HEK293 (cell line): ENCODE data around the gene UNC13A.

ENCODE experiments used
- CTCF ChIA-PET: fragments of 350-600 bp; formaldehyde crosslinking; extraction: SDS; loops from one replicate; lab custom pipeline; 2021; ENCODE audit warnings: antibody characterized with exemption; lab: Yijun Ruan, JAX
- POLR2A ChIA-PET: fragments of 300-600 bp; formaldehyde crosslinking; extraction: SDS; loops from one replicate; lab custom pipeline; 2020; ENCODE audit warnings: antibody characterized with exemption, inconsistent platforms; lab: Yijun Ruan, JAX
- H3K27ac ChIP-seq: fragments of 200-500 bp; sonication (Bioruptor generic); 2 replicates; pipeline ENCODE4 v1.5.1; 2014; ENCODE audit warnings: low read depth, low read length, control low read depth, inconsistent platforms; ENCODE audit errors: extremely low read depth
- H3K36me3 ChIP-seq, 2 experiments: fragments of 200-500 bp in 1 of 2; sonication (Bioruptor generic) in 1 of 2; 1 replicate in 1 of 2; 2 replicates in 1 of 2; pipeline ENCODE4 v1.5.1; 2014 to 2017; ENCODE audit warnings: inconsistent platforms in 2 of 2, low read length in 2 of 2; ENCODE audit not compliant: control insufficient read depth in 2 of 2, insufficient read depth in 1 of 2
- H3K4me1 ChIP-seq: fragments of 200-500 bp; sonication (Bioruptor generic); 2 replicates; pipeline ENCODE4 v1.5.1; 2014; ENCODE audit warnings: mild to moderate bottlenecking, low read length, inconsistent platforms; ENCODE audit not compliant: control insufficient read depth, insufficient read depth
- H3K4me3 ChIP-seq: 2 replicates; pipeline ENCODE4 v1.5.1; 2011; ENCODE audit warnings: low read depth, mild to moderate bottlenecking, control low read depth, low read length, moderate library complexity
- H3K9me3 ChIP-seq: fragments of 200-500 bp; sonication (Bioruptor generic); 2 replicates; pipeline ENCODE4 v1.5.1; 2014; ENCODE audit warnings: low read depth, low read length, inconsistent platforms; ENCODE audit not compliant: control insufficient read depth, insufficient read depth
- BCL11B ChIP-seq: fragments of 450-650 bp; formaldehyde crosslinking; IDR thresholded peaks from 2 replicates; pipeline ENCODE4 v1.5.1; 2016; ENCODE audit warnings: low read depth, missing biosample characterization, missing genetic modification characterization
- GLI2 ChIP-seq: fragments of 450-650 bp; formaldehyde crosslinking; IDR thresholded peaks from 2 replicates; pipeline ENCODE4; 2017; ENCODE audit warnings: missing biosample characterization, missing genetic modification characterization, low read depth, borderline replicate concordance
- HOXC10 ChIP-seq: sonication (generic); formaldehyde crosslinking; IDR thresholded peaks from 2 replicates; pipeline ENCODE4 v1.8.1; 2023; ENCODE audit warnings: mild to moderate bottlenecking, missing genetic modification reagents
- ZBTB10 ChIP-seq: fragments of 450-650 bp; formaldehyde crosslinking; IDR thresholded peaks from 2 replicates; pipeline ENCODE4 v1.5.1; 2016; ENCODE audit warnings: missing biosample characterization, missing genetic modification characterization
- ZBTB21 ChIP-seq: fragments of 450-650 bp; formaldehyde crosslinking; IDR thresholded peaks from 2 replicates; pipeline ENCODE4 v1.5.1; 2017; ENCODE audit warnings: missing biosample characterization, missing genetic modification characterization
- ZNF211 ChIP-seq: fragments of 450-650 bp; formaldehyde crosslinking; IDR thresholded peaks from 2 replicates; pipeline ENCODE4 v1.5.1; 2016; ENCODE audit warnings: low read depth, missing biosample characterization, missing genetic modification characterization
- ZNF335 ChIP-seq: fragments of 450-650 bp; formaldehyde crosslinking; conservative IDR thresholded peaks from 2 replicates; pipeline ENCODE4 v1.5.1; 2016; ENCODE audit warnings: missing biosample characterization, missing genetic modification characterization
- ZNF391 ChIP-seq: fragments of 450-650 bp; formaldehyde crosslinking; IDR thresholded peaks from 2 replicates; pipeline ENCODE4 v1.5.1; 2016; ENCODE audit warnings: low read depth, missing biosample characterization, missing genetic modification characterization, borderline replicate concordance
- ZNF610 ChIP-seq: fragments of 450-650 bp; formaldehyde crosslinking; IDR thresholded peaks from 2 replicates; pipeline ENCODE4 v1.5.1; 2016; ENCODE audit warnings: missing biosample characterization, missing genetic modification characterization, borderline replicate concordance
- ZNF629 ChIP-seq: fragments of 450-650 bp; formaldehyde crosslinking; IDR thresholded peaks from 2 replicates; pipeline ENCODE4 v1.5.1; 2017; ENCODE audit warnings: missing biosample characterization, missing genetic modification characterization
- TF ChIP-seq, protein P1 (sequence below): fragments of 450-650 bp; formaldehyde crosslinking; IDR thresholded peaks from 2 replicates; pipeline ENCODE4 v1.5.1; 2016; ENCODE audit warnings: missing biosample characterization, missing genetic modification characterization, low read depth
- TF ChIP-seq, protein P2 (sequence below): fragments of 450-650 bp; formaldehyde crosslinking; IDR thresholded peaks from 2 replicates; pipeline ENCODE4 v1.5.1; 2016; ENCODE audit warnings: missing biosample characterization, missing genetic modification characterization
- TF ChIP-seq, protein P3 (sequence below): fragments of 450-650 bp; formaldehyde crosslinking; IDR thresholded peaks from 2 replicates; pipeline ENCODE4 v1.5.1; 2016; ENCODE audit warnings: missing biosample characterization, missing genetic modification characterization
- TF ChIP-seq, protein P4 (sequence below): fragments of 450-650 bp; formaldehyde crosslinking; IDR thresholded peaks from 2 replicates; pipeline ENCODE4; 2016; ENCODE audit warnings: missing biosample characterization, missing genetic modification characterization
- TF ChIP-seq, protein P5 (sequence below): fragments of 450-650 bp; formaldehyde crosslinking; IDR thresholded peaks from 2 replicates; pipeline ENCODE4 v1.5.1; 2016; ENCODE audit warnings: missing biosample characterization, missing genetic modification characterization, borderline replicate concordance

UNC13A gene

GRCh38 chr19:17606590-17607185 lies 81.5 kb downstream of the UNC13A start:
- TF ChIP-seq, protein P1, sequence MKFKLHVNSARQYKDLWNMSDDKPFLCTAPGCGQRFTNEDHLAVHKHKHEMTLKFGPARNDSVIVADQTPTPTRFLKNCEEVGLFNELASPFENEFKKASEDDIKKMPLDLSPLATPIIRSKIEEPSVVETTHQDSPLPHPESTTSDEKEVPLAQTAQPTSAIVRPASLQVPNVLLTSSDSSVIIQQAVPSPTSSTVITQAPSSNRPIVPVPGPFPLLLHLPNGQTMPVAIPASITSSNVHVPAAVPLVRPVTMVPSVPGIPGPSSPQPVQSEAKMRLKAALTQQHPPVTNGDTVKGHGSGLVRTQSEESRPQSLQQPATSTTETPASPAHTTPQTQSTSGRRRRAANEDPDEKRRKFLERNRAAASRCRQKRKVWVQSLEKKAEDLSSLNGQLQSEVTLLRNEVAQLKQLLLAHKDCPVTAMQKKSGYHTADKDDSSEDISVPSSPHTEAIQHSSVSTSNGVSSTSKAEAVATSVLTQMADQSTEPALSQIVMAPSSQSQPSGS (tag by site-specific recombination) = peak; percentile 84
- TF ChIP-seq ZNF610 (tag by site-specific recombination) (no peak), BCL11B (tag by site-specific recombination) (0 out of 2 replicates have a peak, but pooled peaks have one; percentile 33), ZBTB21 (tag by site-specific recombination) (peak; percentile 29; the same call in 1 of the 2 replicates), ZNF211 (no peak), ZNF391 (tag by site-specific recombination) (no peak), GLI2 (tag by site-specific recombination) (no peak), ZBTB10 (0 out of 2 replicates have a peak, but pooled peaks have one; percentile 0), HOXC10 (CRISPR knock-in tag) (no peak), ZNF629 (tag by site-specific recombination) (no peak), ZNF335 (tag by site-specific recombination) (peak; percentile 45; the same call in 1 of the 2 replicates)
- TF ChIP-seq, protein P2, sequence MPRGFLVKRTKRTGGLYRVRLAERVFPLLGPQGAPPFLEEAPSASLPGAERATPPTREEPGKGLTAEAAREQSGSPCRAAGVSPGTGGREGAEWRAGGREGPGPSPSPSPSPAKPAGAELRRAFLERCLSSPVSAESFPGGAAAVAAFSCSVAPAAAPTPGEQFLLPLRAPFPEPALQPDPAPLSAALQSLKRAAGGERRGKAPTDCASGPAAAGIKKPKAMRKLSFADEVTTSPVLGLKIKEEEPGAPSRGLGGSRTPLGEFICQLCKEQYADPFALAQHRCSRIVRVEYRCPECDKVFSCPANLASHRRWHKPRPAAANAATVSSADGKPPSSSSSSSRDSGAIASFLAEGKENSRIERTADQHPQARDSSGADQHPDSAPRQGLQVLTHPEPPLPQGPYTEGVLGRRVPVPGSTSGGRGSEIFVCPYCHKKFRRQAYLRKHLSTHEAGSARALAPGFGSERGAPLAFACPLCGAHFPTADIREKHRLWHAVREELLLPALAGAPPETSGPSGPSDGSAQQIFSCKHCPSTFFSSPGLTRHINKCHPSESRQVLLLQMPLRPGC = peak; percentile 48; the same call in 1 of the 2 replicates
- TF ChIP-seq, protein P3, sequence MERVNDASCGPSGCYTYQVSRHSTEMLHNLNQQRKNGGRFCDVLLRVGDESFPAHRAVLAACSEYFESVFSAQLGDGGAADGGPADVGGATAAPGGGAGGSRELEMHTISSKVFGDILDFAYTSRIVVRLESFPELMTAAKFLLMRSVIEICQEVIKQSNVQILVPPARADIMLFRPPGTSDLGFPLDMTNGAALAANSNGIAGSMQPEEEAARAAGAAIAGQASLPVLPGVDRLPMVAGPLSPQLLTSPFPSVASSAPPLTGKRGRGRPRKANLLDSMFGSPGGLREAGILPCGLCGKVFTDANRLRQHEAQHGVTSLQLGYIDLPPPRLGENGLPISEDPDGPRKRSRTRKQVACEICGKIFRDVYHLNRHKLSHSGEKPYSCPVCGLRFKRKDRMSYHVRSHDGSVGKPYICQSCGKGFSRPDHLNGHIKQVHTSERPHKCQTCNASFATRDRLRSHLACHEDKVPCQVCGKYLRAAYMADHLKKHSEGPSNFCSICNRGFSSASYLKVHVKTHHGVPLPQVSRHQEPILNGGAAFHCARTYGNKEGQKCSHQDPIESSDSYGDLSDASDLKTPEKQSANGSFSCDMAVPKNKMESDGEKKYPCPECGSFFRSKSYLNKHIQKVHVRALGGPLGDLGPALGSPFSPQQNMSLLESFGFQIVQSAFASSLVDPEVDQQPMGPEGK (tag by site-specific recombination) = peak; percentile 88; the same call in 1 of the 2 replicates
- TF ChIP-seq, protein P4, sequence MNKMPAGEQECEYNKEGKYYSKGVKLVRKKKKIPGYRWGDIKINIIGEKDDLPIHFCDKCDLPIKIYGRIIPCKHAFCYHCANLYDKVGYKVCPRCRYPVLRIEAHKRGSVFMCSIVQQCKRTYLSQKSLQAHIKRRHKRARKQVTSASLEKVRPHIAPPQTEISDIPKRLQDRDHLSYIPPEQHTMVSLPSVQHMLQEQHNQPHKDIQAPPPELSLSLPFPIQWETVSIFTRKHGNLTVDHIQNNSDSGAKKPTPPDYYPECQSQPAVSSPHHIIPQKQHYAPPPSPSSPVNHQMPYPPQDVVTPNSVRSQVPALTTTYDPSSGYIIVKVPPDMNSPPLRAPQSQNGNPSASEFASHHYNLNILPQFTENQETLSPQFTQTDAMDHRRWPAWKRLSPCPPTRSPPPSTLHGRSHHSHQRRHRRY = no peak
- TF ChIP-seq, protein P5, sequence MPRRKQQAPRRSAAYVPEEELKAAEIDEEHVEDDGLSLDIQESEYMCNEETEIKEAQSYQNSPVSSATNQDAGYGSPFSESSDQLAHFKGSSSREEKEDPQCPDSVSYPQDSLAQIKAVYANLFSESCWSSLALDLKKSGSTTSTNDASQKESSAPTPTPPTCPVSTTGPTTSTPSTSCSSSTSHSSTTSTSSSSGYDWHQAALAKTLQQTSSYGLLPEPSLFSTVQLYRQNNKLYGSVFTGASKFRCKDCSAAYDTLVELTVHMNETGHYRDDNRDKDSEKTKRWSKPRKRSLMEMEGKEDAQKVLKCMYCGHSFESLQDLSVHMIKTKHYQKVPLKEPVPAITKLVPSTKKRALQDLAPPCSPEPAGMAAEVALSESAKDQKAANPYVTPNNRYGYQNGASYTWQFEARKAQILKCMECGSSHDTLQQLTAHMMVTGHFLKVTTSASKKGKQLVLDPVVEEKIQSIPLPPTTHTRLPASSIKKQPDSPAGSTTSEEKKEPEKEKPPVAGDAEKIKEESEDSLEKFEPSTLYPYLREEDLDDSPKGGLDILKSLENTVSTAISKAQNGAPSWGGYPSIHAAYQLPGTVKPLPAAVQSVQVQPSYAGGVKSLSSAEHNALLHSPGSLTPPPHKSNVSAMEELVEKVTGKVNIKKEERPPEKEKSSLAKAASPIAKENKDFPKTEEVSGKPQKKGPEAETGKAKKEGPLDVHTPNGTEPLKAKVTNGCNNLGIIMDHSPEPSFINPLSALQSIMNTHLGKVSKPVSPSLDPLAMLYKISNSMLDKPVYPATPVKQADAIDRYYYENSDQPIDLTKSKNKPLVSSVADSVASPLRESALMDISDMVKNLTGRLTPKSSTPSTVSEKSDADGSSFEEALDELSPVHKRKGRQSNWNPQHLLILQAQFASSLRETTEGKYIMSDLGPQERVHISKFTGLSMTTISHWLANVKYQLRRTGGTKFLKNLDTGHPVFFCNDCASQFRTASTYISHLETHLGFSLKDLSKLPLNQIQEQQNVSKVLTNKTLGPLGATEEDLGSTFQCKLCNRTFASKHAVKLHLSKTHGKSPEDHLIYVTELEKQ (tag by site-specific recombination) = no peak
- Histone ChIP-seq H3K27ac (no peak overlapping the region), H3K9me3 (no peaks in the 10 kb centered on the region), H3K4me3 (peak overlapping the region; percentile 43), H3K4me1 (no peaks in the 10 kb centered on the region), H3K36me3 (no peaks in the 10 kb centered on the region)
- ChIA-PET CTCF (interaction anchor here (0.5 to 3.7 kb wide), 19 partner anchors 12 to 613 kb away, joined by 3 to 31 read pairs (median 4); partner anchors contain the start of gene MAP1S), POLR2A (interaction anchor here (0.5 to 2.7 kb wide), 15 partner anchors 27 to 806 kb away, joined by 3 to 12 read pairs (median 5); partner anchors contain the start of genes MAP1S, MVB12A, RPL18A and SLC27A1)
